GM18507 (cell line): Measurements from ENCODE around the gene PRKD2.
A peak's percentile ranks its signal among the peaks of the same experiment; 100 is the strongest.

ENCODE experiments used
- DNase-seq: peaks from one replicate; pipeline ENCODE4 v3.0.0; 2011; ENCODE audit warnings: low read depth; ENCODE audit not compliant: insufficient read length; ENCODE audit errors: extremely low spot score
- FAIRE-seq: peaks from 2 replicates; lab custom pipeline; 2011; peaks lifted over from hg19 to GRCh38; lab: Jason Lieb, UNC

Gene PRKD2

GRCh38 chr19:46726971-46727501 lies 10.1 kb upstream of the PRKD2 start:
- no peak for DNase-seq
- no peak for FAIRE-seq

- DNase-seq (no peak), FAIRE-seq (no peak)
Observed at GRCh38 chr19:46726551-46726950, 9.6 kb upstream of the PRKD2 start.

- DNase-seq (no peak), FAIRE-seq (no peak)
Observed at GRCh38 chr19:46725859-46726393, 9.0 kb upstream of the PRKD2 start.

DNA sequence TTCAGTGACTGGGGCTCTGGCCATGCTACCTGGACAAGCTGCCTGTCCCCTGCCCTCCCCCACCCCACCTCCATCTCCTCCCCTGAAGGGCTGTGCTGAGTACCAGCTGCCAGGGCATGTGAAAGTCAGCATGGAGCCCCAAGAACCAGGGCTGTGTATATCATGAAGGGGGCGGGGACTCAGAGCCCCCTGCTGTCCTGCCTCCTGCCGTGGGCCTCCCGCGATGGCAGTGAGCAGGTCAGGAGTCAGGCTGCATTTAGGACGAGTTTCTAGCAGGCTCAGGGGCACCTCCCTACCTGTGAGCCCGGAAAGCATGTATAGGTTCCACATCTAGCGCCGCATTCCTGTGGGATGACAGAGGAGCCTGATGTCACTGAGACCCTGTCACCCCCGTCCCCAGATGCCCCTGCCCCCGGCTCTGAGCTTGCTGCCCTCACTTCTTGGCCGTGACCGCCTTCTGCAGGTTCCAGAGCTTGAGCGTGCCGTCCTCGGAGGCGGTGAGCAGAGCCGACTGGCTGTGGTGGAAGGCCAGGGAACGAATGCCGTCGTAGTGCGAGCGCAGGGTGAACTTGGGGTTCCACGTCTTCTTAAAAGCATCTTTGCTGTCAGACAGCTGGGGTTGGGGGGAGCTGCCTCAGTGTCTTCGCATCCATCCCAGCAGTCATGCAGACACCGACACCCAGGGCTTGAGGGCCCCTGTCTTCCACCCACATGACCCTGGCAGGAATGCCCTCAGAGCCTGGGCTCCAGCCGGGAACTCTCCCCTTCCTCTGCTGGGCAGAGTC lies 8.3 kb upstream of the PRKD2 start:
- FAIRE-seq (no peak), DNase-seq (no peak)

DNA sequence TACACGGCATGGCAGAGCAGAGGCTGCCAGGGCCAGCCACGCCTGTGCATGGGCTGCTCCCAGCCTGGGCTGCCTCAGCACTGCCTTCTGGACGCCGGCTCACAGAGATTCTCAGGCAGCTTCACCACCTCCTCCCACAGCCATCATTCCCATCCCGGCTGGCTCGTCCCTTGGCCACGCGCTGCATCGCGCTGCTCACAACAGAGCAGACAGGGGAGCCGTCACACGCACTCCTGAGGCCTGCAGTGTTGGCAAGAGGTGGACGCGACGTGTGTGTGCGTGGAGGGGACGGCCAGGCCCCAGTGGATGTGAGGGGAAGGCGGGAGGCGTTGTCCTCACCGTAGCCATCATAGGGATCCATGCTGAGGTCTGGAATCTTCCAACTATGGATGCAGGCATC lies 7.6 kb upstream of the PRKD2 start:
- no peak for FAIRE-seq
- DNase-seq = no peak

GRCh38 chr19:46723471-46723870 lies 6.6 kb upstream of the PRKD2 start:
- FAIRE-seq (no peak), DNase-seq (no peak)

GRCh38 chr19:46723023-46723461 lies 6.1 kb upstream of the PRKD2 start:
- no peak for FAIRE-seq
- DNase-seq = no peak

- DNase-seq (no peak), FAIRE-seq (no peak)
Observed at GRCh38 chr19:46722421-46723022, 5.6 kb upstream of the PRKD2 start.

GRCh38 chr19:46722004-46722380 lies 5.1 kb upstream of the PRKD2 start:
- DNase-seq = no peak
- FAIRE-seq = no peak

- DNase-seq (no peak), FAIRE-seq (no peak)
Observed at GRCh38 chr19:46721269-46722003, 4.5 kb upstream of the PRKD2 start.

DNA sequence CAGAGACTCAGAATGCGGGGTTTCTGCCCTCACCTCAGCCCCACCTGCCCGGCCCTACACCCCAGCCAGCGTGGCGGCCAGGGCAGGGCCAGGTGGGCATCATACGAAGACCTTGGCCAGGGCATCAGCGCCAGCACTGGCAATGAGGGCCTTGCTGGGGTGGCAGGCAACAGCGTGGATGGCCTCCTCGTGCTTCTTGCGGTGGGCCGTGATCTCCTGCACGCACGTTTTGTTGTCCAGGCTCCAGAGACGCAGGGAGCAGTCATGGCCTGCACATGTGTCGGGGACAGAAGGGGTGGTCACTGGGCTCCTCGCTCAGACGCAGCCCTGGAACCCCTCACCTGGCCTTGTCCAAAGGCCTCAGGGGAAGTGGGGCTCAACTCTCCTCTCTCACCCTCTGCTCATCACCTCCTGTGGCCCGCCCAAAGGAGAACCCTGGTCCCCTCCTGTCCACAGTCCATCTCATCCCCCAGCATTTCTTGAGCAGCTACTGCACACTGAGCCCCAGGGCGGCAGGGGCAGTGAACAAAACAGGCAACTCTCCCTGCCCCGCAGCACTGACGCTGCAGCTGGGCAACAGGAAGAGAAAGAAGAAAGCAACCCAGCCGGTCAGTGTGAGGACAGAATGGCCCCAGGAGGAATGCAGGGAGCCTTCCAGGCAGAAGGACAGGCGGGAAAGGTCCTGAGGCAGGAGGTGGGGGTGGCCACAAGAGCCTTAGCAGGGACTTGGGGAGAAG lies 3.8 kb upstream of the PRKD2 start:
- FAIRE-seq = no peak
- DNase-seq = no peak

GRCh38 chr19:46719629-46720502 lies 3.0 kb upstream of the PRKD2 start:
- DNase-seq (no peak), FAIRE-seq (peak; percentile 18)

DNA sequence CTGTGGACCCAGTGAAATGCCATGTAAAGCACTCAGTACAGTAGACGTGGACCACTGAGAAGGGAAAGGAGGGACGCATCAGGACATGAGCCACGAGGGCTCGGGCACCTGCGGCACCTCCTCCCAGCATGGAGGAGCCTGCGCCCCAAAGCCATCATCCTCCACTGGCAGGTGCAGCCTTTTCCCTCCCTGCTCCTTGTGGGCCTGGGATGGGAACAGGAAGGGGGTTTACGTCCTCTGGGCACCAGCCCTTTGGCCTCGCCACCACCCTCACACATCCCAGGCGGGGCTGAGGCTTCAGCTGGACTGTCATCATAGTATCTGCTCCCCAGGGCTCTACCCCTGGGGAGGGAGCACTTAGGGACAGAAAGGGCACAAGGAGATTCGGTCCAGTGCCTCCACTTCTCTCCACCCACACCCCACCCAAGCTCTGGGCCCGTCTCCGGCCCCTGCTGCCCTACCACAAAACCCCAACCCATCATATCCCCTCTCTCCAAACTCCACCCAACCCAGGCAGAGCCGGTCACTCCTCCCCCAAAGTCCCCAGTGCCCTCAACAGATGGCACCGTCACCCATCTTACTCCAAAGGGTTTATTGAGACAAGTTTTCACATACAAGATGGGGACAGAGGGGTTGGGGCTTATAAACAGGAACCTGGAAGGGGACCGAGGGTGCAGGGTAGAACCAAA lies 2.2 kb upstream of the PRKD2 start:
- peak; percentile 96 for FAIRE-seq
- DNase-seq = peak; percentile 54

- DNase-seq = peak; percentile 33
- FAIRE-seq = peak; percentile 93
Observed at GRCh38 chr19:46718157-46718933, 1.4 kb upstream of the PRKD2 start.

DNA sequence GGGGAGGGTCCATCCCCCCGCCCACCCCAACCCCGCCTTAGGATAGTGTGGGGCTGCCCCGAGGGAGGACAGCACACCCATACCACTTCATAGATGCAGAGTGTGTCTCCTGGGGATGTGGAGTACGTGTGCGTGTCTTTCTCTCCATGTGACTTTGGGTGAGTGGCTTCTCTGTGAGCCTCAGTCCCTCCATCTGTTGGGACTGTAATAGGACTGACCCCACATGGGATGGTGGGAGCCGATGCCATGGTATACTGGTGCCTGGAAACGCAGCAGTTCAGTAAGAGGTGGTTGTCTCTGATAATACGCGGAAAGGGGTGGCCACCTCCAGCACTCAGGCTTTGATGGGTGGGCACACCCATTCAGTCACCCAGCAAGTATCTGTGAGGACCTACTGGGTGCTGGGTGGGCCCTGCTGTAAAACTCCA lies 816 bp upstream of the PRKD2 start:
- FAIRE-seq = peak; percentile 57

GRCh38 chr19:46716672-46717033 lies 261 bp downstream of the PRKD2 start:
- no peak for FAIRE-seq
- DNase-seq = no peak

More for the DNA sequence above, 816 bp upstream of the PRKD2 start:
- DNase-seq = no peak

DNA sequence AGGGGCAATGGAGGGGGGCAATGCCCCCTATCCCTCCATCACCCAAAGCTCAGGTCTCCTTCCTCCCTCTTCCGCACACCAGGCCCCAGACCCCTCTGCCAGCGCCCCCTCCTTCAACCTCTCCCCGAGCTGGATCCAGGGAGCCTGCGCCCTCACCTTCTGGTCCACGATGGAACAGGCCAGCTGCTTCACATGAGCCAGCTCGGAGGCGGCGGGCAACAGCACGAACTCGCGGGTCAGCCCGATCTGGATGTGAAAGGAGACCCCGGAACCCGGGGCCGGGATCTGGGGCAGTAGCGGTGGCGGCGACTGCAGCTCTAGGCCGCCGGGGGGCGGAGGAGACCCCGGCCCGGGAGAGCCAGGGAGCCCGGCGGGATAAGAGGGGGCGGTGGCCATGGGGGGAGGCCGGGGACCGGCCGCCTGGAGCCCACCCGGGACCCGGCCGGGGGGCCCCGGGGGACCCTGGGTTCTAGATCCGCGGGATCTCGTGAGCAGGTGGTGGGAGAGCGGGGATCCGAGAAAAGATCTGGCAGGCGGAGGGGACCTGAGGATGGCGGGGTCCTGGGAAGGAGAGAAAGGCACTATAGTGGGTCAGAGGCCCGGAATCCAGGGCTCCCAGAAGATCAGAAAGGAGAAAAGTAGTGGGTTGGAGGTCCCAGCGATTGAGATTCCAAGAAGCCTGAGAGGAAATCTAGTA lies 791 bp downstream of the PRKD2 start:
- no peak for FAIRE-seq
- no peak for DNase-seq
